HG03280 (cell line): ENCODE measurements around the gene PRR5.

Experiments used
- ATAC-seq: cut with Tn5 transposase; IDR thresholded peaks from one replicate; pipeline ENCODE4 v1.9.1; 2021; ENCODE audit warnings: mild to moderate bottlenecking, moderate library complexity; ENCODE audit not compliant: unreplicated experiment

Gene PRR5

GRCh38 chr22:44711690-44712555, 9.9 kb downstream of the PRR5 start:
- no peak for ATAC-seq

DNA sequence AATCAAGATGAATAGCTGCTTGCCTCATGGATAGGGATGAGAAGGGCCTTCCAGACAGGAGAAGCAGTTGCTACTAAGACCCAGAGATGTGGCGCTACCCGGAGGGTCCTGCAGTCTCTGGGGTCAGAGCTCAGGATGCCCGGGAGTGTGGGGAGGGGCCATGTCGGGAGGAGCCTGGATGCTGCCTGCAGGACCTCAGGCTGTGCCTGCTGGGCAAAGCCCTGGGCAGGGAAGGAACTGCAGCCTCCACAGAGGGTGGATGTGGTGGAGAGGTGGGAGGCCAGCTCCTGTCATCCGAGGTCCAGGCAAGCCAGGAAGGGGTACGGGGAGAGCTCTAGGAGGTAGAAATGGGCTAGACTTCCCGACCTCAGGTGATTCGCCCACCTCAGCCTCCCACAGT, 11.0 kb downstream of the PRR5 start:
- no peak for ATAC-seq

DNA sequence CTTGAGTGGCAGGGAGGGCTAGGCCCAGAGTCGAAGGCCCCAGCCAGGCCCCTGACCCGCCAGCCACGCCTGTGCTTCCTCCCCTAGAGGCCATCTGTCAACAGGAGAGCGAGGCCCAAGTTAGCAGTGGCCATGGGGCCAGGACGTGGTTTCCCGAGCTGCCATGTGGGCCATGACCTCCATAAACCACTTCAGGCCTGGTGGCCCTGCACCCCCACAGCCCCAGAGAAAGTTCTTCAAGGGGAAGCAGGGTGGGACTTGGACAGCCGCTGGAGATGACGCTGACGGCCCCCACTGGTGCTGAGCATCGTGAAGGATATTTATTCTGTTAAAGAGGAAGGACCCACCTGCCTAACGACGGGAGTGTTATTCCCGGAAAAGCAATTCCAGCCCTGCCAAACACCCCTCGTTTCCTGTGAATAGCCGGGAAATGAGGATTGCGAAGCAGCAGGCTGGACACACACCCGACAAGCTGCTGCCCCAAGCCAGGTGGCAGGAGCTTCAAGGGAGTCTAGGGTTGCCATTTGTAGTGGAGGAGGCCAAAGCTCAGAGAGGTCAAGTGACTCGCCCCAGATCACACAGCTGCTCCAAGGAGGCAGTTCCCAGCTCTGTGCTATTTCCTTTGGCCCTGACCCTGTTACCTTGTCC, 12.8 kb downstream of the PRR5 start:
- no peak for ATAC-seq

DNA sequence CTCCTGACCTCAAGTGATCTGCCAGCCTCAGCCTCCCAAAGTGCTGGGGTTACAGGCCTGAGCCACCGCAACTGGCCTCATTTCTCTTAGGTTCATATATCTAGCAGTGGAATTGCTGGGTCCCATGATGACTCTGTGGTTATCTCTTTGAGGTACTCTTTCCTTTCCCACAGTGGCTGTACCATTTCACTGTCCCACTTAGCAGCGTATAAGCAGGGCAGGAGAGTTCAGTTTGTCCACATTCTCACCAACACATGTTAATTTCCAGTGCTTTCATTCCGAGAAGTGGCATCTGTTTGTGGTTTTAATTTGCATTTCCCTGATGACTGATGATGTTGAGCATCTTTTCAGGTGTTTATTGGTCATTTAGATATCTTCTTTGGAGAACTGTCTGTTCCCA, 16.4 kb downstream of the PRR5 start:
- peak; percentile 59 for ATAC-seq

DNA sequence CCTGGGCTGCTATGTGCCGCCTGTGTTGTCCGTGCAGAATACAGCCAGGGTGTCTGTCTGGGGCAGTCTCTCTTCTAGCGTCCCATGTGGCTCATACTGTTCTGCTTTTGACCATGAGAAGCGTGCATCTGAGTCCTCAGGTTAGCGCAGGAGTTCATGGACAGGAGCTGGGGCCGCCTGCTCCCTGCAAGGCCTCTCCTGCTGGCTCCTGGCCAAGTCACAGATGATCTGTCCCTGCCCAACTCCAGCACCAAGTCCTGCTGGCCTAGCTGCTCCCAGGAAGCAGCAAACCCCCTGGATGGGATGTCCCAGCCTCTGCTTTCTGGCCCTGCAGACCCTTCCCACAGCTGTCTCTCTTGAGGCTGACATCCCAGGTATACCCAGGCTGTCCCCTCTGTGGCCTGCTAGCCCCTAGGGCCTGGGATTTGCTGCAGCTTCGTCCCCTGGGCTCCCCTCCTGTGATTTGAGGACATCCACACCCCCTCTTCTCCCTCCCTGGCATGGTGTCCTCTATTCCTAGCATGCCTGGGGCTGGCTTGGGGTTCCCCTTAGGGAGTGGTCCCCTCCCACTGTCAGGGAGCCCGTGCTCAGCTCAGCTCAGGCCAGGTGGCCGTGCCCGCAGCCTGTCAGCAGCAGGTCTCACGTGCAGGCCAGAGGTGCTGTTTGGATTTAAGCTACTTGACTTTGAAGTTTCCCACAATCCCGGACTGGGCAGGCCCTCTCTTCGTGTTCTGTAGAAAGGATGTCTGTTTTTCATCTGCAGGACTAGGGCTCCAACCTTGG, 17.8 kb downstream of the PRR5 start:
- no peak for ATAC-seq

DNA sequence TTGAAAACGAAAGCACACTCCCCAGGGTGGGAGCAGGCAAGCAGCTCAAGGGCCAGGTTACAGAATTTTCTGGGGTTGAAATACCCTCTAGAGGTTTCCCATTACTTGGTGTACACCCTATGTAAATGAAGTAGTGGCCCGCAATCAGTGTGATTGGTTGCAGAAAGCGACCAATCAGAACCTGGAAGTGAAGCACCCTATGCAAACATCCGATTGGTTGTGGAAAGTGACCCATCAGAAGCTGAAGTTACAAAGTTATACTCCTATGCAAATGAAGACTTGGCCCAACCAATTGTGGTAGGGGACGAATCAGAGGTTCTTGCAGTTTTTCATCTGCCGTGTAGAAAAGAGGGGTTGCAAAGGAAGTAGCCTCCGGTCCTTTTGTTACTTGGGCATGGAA, 19.2 kb downstream of the PRR5 start:
- no peak for ATAC-seq

DNA sequence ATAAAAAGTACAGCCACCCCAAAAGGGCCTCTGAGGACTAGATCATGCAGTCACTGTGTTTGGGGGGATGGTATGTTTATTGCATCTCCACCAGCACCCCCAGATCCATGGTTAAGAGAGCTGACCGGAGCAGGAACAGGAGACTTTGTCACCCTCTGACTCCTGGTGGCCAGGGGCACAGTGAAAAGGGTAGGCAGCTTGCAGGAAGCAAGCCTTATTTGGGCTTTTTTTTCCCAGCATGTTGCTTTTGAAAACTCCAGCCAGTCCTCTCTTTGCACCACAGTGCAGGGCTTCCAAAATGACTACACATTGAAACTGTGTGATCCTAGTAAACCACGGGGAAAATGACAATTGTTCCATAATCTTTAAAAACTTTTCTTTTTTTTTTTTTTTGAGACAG, 20.6 kb downstream of the PRR5 start:
- no peak for ATAC-seq

- ATAC-seq = no peak
Measured at GRCh38 chr22:44723801-44724200, 21.8 kb downstream of the PRR5 start.

DNA sequence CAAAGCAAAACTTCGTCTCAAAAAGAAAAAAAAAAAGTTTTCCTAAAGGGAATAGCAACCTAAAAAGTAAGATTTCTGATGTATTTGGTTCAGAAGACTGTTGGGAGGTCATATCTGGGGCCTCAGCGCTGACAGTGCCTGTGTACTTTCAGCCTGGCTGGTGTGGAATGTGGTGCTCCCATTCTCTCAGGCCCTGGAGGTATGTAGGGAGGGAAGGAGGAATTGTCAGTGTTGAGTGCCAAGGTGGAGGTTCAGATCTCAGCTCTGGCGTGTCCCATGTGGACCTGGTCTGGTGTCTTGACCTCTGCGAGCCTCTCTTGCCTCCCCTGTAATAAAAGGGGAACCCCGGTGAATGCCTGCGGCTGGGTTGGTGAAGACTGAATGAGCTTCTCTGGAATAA, 22.4 kb downstream of the PRR5 start:
- no peak for ATAC-seq

- ATAC-seq = no peak
Measured at GRCh38 chr22:44724859-44725258, 22.9 kb downstream of the PRR5 start.

DNA sequence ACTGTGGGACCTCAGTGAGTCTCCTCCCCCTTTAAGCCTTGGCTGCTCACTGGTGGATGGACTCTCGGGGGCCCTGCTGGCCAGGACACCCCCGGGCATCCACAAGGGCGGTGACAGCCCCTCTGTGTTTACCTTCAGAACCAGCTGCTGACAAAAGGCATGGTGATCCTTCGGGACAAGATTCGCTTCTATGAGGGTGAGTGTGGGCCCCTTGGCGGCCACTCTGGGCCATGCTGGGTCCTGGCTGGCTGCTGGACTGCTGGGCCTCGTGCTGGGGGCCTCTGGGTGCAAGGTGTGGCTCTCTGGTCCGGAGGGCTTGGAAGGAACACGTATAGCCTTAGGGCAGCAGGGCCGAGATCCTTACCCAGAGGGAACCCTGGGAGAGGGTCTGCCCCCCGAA, 24.4 kb downstream of the PRR5 start:
- ATAC-seq = no peak

GRCh38 chr22:44727148-44727547, 25.1 kb downstream of the PRR5 start:
- no peak for ATAC-seq

DNA sequence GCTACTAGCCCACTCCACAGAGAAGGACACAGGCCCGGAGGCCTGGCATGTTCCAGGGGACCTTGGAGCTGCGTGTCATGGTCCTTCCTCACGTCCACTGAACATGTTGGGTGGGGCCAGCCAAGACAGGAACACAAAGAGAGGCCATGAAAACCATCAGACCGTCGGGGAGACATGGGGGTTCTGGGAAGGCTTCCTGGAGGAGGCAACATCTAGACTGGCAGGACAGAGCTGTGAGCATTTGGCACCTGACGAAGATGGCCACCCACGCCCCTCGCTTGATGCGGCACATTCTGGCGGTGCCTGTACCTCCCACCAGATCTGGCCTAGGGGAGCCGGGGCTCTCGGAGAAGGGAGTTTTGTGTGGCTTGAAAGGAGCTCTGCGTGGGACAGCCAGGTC, 25.7 kb downstream of the PRR5 start:
- no peak for ATAC-seq

- no peak for ATAC-seq
Measured at GRCh38 chr22:44728761-44729324, 26.8 kb downstream of the PRR5 start.

DNA sequence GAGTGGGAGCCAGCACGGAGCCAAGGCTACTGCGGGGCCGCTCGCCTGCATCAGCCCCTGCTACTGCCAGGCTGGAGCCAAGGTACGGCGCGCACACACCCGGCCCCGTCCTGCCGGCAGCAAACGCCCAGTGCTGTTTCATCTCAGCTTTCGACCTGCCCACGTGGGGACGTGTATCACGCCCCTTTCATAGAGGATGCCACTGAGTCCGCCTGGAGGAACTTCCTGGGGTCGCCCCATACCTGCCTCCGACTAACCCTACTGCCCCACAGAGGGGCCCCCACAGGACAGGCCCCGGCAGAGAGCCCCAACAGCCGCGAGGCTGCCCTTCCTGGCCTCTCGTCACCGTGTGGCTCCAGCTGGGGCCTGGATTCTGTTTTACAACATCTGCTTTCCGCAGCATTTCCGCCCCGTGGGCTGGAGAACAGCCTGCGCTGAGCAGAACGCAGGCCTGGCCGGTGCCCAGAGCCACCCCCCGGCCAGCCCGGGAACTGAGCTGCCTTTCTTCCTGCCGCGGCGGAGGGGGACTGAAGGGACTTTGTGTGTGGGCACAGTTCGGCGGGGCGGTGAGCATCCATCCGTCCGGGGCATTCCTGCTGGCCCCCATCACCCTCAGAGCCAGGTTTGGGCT, 27.5 kb downstream of the PRR5 start:
- ATAC-seq = no peak

DNA sequence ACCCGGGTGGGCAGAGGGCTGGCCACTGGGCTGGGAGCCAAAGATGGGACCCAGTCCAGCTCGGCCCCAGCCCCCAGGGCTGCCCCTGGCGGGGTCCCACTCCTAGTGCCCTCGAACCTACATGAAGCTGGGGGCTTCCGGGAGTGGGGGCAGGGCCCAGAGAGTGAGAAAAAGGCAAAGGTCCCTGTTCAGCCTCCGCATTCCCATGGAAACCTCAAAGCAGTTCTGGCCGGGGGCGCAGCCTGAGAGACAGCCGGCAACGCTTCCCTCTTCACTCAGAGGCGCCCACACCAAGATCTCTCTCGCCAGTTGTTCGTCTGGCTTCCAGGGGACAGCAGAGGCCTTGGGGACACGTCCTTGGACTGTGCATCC, 28.0 kb downstream of the PRR5 start:
- ATAC-seq = no peak

DNA sequence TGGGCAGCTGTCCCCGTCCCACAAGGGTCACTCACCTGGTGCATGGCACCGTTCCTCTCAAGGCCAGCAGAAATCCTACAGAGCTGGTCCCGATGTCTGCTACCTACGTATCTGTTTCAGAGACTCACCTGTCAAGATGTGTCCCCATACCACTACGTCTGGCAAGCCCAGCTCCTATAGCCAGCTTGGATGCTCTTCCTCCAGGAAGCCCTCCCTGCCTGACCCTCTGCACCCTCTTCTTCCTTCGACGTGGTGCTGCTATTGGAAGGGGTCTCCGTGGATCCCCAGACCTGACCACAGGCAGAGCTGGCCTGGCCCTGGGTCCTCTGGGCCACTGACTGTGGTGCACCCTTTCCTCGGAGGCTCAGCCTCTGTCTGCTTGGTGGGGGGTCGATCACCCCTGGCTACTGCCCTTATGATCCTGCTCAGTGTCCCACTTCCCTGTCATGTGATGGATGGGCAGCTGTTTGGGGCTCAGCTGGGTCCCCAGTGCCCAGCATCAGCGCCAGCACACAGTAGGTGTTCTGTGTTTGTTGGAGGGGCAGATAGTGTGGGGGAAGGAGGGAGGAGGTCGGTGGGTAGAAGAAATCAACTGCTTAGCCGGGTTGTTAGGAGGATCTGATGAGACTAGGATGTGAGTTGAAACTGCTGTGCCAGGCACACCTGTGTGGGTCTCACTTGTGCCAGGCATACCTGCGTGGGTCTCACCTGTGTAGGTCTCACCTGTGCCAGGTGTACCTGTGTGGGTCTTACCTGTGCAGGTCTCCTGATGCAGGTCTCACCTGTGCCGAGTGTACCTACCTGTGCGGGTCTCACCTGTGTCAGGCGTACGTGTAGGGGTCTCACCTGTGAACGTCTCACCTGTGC, 28.7 kb downstream of the PRR5 start:
- no peak for ATAC-seq

DNA sequence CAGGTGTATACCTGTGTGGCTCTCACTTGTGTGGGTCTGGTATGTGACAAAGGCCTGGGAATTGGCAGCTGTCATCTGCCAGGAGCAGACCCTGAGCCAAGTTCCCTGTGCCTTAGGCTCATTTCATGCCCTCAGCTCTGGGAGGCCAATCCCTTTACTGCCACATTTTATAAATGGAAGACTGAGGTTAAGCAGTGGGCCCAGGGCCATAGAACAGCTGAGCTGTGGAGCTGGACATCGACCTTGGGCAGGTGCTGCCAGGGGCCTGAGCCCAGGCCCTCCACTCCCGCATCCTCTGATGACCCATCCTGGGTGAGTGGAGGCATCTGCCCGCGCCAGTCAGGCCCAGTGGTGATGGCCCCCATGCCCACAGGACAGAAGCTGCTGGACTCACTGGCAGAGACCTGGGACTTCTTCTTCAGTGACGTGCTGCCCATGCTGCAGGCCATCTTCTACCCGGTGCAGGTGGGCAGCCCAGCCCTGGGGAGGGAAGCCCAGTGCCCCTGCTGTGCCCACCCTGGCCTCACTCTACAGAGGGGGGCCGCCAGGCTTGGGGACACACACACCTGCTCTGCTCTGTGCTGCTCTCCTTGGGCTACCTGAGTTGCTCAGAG, 29.5 kb downstream of the PRR5 start:
- ATAC-seq = no peak

GRCh38 chr22:44732017-44732561, 30.1 kb downstream of the PRR5 start:
- ATAC-seq = no peak
